Mesenchymal stem cell (in vitro differentiated cells and primary cell): ENCODE measurements around the gene ZMYM2.

Experiments
- DNase-seq: peaks from one replicate; pipeline ENCODE4 v3.0.0-alpha.2; 2013
- H2AFZ ChIP-seq: one replicate; pipeline ENCODE4 v1.6.1; 2013; ENCODE audit warnings: low read depth, mild to moderate bottlenecking, control low read depth, inconsistent platforms, low read length, moderate library complexity
- H2AK5ac ChIP-seq: 2 replicates; pipeline ENCODE4 v1.6.1; 2013; ENCODE audit warnings: low read length, moderate library complexity, mild to moderate bottlenecking, inconsistent platforms; ENCODE audit not compliant: severe bottlenecking
- H2BK120ac ChIP-seq: one replicate; pipeline ENCODE4 v1.6.1; 2013; ENCODE audit warnings: low read depth, mild to moderate bottlenecking, inconsistent platforms, low read length, moderate library complexity
- H2BK12ac ChIP-seq, 2 experiments: one replicate each; pipeline ENCODE4 v1.6.1; 2013; ENCODE audit warnings: inconsistent platforms in 2 of 2, low read length in 2 of 2, mild to moderate bottlenecking in 2 of 2, moderate library complexity in 2 of 2, control low read depth in 1 of 2
- H2BK15ac ChIP-seq: one replicate; pipeline ENCODE4 v1.6.1; 2013; ENCODE audit warnings: mild to moderate bottlenecking, low read depth, inconsistent platforms; ENCODE audit not compliant: poor library complexity, severe bottlenecking
- H2BK5ac ChIP-seq: 2 replicates; pipeline ENCODE4 v1.6.1; 2013; ENCODE audit warnings: low read depth, mild to moderate bottlenecking, low read length, control low read depth, inconsistent platforms; ENCODE audit not compliant: poor library complexity, severe bottlenecking
- H3K14ac ChIP-seq, 2 experiments: one replicate each; pipeline ENCODE4 v1.6.1; 2013; ENCODE audit warnings: inconsistent platforms in 2 of 2, low read length in 2 of 2, control low read depth in 1 of 2, mild to moderate bottlenecking in 1 of 2, moderate library complexity in 1 of 2
- H3K18ac ChIP-seq, 2 experiments: one replicate each; pipeline ENCODE4 v1.6.1; 2013; ENCODE audit warnings: inconsistent platforms in 2 of 2, low read length in 2 of 2, control low read depth in 1 of 2, low read depth in 1 of 2, mild to moderate bottlenecking in 1 of 2
- H3K23ac ChIP-seq, 2 experiments: one replicate each; pipeline ENCODE4 v1.6.1; 2013; ENCODE audit warnings: inconsistent platforms in 2 of 2, low read length in 2 of 2, mild to moderate bottlenecking in 2 of 2, moderate library complexity in 2 of 2, control low read depth in 1 of 2
- H3K27ac ChIP-seq: 2 replicates; pipeline ENCODE4 v1.5.1; 2013; ENCODE audit warnings: mild to moderate bottlenecking, moderate library complexity, low read length, control low read depth, inconsistent platforms; ENCODE audit not compliant: poor library complexity, severe bottlenecking
- H3K27me3 ChIP-seq, 2 experiments: 2 replicates each; pipeline versions ENCODE4 v1.6.1 to v1.7.0; 2013; ENCODE audit warnings: low read length in 2 of 2, mild to moderate bottlenecking in 2 of 2, moderate library complexity in 2 of 2, control low read depth in 1 of 2, inconsistent platforms in 1 of 2; ENCODE audit not compliant: control insufficient read depth in 1 of 2, insufficient read depth in 1 of 2
- H3K36me3 ChIP-seq, 2 experiments: 2 replicates each; pipeline versions ENCODE4 v1.6.1 to v1.7.0; 2013; ENCODE audit warnings: low read length in 2 of 2, control low read depth in 1 of 2, inconsistent platforms in 1 of 2, low read depth in 1 of 2, mild to moderate bottlenecking in 1 of 2; ENCODE audit not compliant: insufficient read depth in 2 of 2, control insufficient read depth in 1 of 2
- H3K4ac ChIP-seq, 2 experiments: one replicate each; pipeline ENCODE4 v1.6.1; 2013; ENCODE audit warnings: inconsistent platforms in 2 of 2, low read length in 2 of 2, mild to moderate bottlenecking in 2 of 2, moderate library complexity in 2 of 2, control low read depth in 1 of 2, low read depth in 1 of 2
- H3K4me1 ChIP-seq: 2 replicates; pipeline ENCODE4 v1.6.1; 2013; ENCODE audit warnings: low read depth, low read length, control low read depth; ENCODE audit not compliant: control insufficient read depth, insufficient read depth
- H3K4me2 ChIP-seq: 2 replicates; pipeline ENCODE4 v1.6.1; 2013; ENCODE audit warnings: low read length, mild to moderate bottlenecking, inconsistent platforms; ENCODE audit not compliant: poor library complexity, severe bottlenecking
- H3K4me3 ChIP-seq, 2 experiments: 2 replicates each; pipeline versions ENCODE4 v1.5.1 to v1.7.0; 2013; ENCODE audit warnings: low read length in 2 of 2, mild to moderate bottlenecking in 2 of 2, control low read depth in 1 of 2, low read depth in 1 of 2; ENCODE audit not compliant: insufficient read depth in 1 of 2
- H3K79me1 ChIP-seq: replicated peaks from 2 replicates; pipeline ENCODE4 v1.6.1; 2013; ENCODE audit warnings: mild to moderate bottlenecking, control low read depth, low read length, inconsistent platforms; ENCODE audit not compliant: poor library complexity, severe bottlenecking
- H3K9ac ChIP-seq: 2 replicates; pipeline ENCODE4 v1.7.0; 2013; ENCODE audit warnings: mild to moderate bottlenecking, low read length, moderate library complexity
- H3K9me3 ChIP-seq: 2 replicates; pipeline ENCODE4 v1.7.0; 2013; ENCODE audit warnings: mild to moderate bottlenecking, low read length; ENCODE audit not compliant: control insufficient read depth
- H4K8ac ChIP-seq: one replicate; pipeline ENCODE4 v1.6.1; 2013; ENCODE audit warnings: inconsistent platforms, mild to moderate bottlenecking, low read length, moderate library complexity
- H4K91ac ChIP-seq: one replicate; pipeline ENCODE4 v1.6.1; 2013; ENCODE audit warnings: mild to moderate bottlenecking, low read length, inconsistent platforms
- WGBS: methylation state at CpG from one replicate; pipeline ENCODE4 v1.1.7; 2013; ENCODE audit warnings: mixed read lengths; 5-methylcytosine and 5-hydroxymethylcytosine counted together

The ZMYM2 gene

GRCh38 chr13:19993024-19993423 is 34.5 kb downstream of the ZMYM2 start:
- no peak for DNase-seq
- H4K8ac ChIP-seq, result no peak overlapping the region
- no peak overlapping the region for H3K23ac ChIP-seq
- H3K27me3 ChIP-seq, result no peaks in the 10 kb centered on the region
- H3K14ac ChIP-seq, result no peak overlapping the region
- no peak overlapping the region for H2BK15ac ChIP-seq
- no peak overlapping the region for H2AFZ ChIP-seq
- no peak overlapping the region for H3K27ac ChIP-seq
- H3K4me3 ChIP-seq, result no peak overlapping the region
- H3K36me3 ChIP-seq, result peaks cover 35 to 93% of the 10 kb centered on the region in 2 experiments
- H2BK5ac ChIP-seq, result no peak overlapping the region
- H3K4ac ChIP-seq, result no peak overlapping the region
- no peak overlapping the region for H2BK12ac ChIP-seq
- no peak overlapping the region for H4K91ac ChIP-seq
- 100% methylated on average over 1 of the region's 4 CpGs for WGBS
- no peak overlapping the region for H2AK5ac ChIP-seq
- no peak overlapping the region for H3K18ac ChIP-seq
- H2BK120ac ChIP-seq, result no peak overlapping the region
- peaks cover 10% of the 10 kb centered on the region for H3K79me1 ChIP-seq
- no peaks in the 10 kb centered on the region for H3K9me3 ChIP-seq
- no peak overlapping the region for H3K9ac ChIP-seq
- H3K4me1 ChIP-seq, result peaks cover 5% of the 10 kb centered on the region
- no peak overlapping the region for H3K4me2 ChIP-seq

GRCh38 chr13:19998960-19999359 is 40.4 kb downstream of the ZMYM2 start:
- Histone ChIP-seq H3K27me3 (no peaks in the 10 kb centered on the region), H3K4ac (no peak overlapping the region), H3K9ac (no peak overlapping the region), H2AK5ac (no peak overlapping the region), H3K14ac (no peak overlapping the region), H3K36me3 (peaks cover 30 to 90% of the 10 kb centered on the region in 2 experiments), H2BK15ac (no peak overlapping the region), H3K4me3 (no peak overlapping the region), H3K27ac (no peak overlapping the region), H3K79me1 (peaks cover 11% of the 10 kb centered on the region), H3K23ac (no peak overlapping the region), H2BK120ac (no peak overlapping the region), H4K8ac (no peak overlapping the region), H3K4me2 (no peak overlapping the region), H4K91ac (no peak overlapping the region), H2AFZ (no peak overlapping the region), H2BK12ac (no peak overlapping the region), H3K9me3 (no peaks in the 10 kb centered on the region), H2BK5ac (no peak overlapping the region), H3K18ac (no peak overlapping the region), H3K4me1 (no peaks in the 10 kb centered on the region)
- DNase-seq, result no peak
- 100% methylated on average over 3 of the region's 3 CpGs for WGBS

GRCh38 chr13:20000062-20000552 is 41.6 kb downstream of the ZMYM2 start:
- no peak overlapping the region for H2BK15ac ChIP-seq
- no peak overlapping the region for H3K4me3 ChIP-seq
- no peak overlapping the region for H2BK5ac ChIP-seq
- DNase-seq, result no peak
- no peak overlapping the region for H3K4me2 ChIP-seq
- 90% methylated on average over 5 of the region's 5 CpGs for WGBS
- H3K79me1 ChIP-seq, result peaks cover 11% of the 10 kb centered on the region
- no peak overlapping the region for H3K9ac ChIP-seq
- H2BK120ac ChIP-seq, result no peak overlapping the region
- H3K4ac ChIP-seq, result no peak overlapping the region
- no peak overlapping the region for H3K14ac ChIP-seq
- no peaks in the 10 kb centered on the region for H3K4me1 ChIP-seq
- no peak overlapping the region for H4K8ac ChIP-seq
- H4K91ac ChIP-seq, result no peak overlapping the region
- no peak overlapping the region for H3K27ac ChIP-seq
- no peaks in the 10 kb centered on the region for H3K27me3 ChIP-seq
- H3K9me3 ChIP-seq, result no peaks in the 10 kb centered on the region
- no peak overlapping the region for H2AK5ac ChIP-seq
- H2BK12ac ChIP-seq, result no peak overlapping the region
- no peak overlapping the region for H2AFZ ChIP-seq
- no peak overlapping the region for H3K23ac ChIP-seq
- no peak overlapping the region for H3K18ac ChIP-seq
- peaks cover 27 to 90% of the 10 kb centered on the region in 2 experiments for H3K36me3 ChIP-seq

GRCh38 chr13:20001366-20002190 is 43.1 kb downstream of the ZMYM2 start:
- no peak overlapping the region for H2BK15ac ChIP-seq
- peaks cover 4% of the 10 kb centered on the region for H3K9me3 ChIP-seq
- H3K9ac ChIP-seq, result no peak overlapping the region
- H2BK5ac ChIP-seq, result no peak overlapping the region
- no peak overlapping the region for H3K4me2 ChIP-seq
- no peak overlapping the region for H2AK5ac ChIP-seq
- H3K27ac ChIP-seq, result no peak overlapping the region
- no peak overlapping the region for H3K18ac ChIP-seq
- no peak overlapping the region for H2AFZ ChIP-seq
- H3K36me3 ChIP-seq, result peaks cover 18 to 90% of the 10 kb centered on the region in 2 experiments
- H2BK120ac ChIP-seq, result no peak overlapping the region
- H4K91ac ChIP-seq, result no peak overlapping the region
- no peak overlapping the region for H3K4ac ChIP-seq
- no peak overlapping the region for H3K4me3 ChIP-seq
- no peak for DNase-seq
- no peaks in the 10 kb centered on the region for H3K27me3 ChIP-seq
- H2BK12ac ChIP-seq, result no peak overlapping the region
- H4K8ac ChIP-seq, result no peak overlapping the region
- H3K4me1 ChIP-seq, result peaks cover 1% of the 10 kb centered on the region
- no peak overlapping the region for H3K14ac ChIP-seq
- H3K79me1 ChIP-seq, result peaks cover 11% of the 10 kb centered on the region
- no peak overlapping the region for H3K23ac ChIP-seq
- WGBS, result 97% methylated on average over 4 of the region's 4 CpGs
